ENCODE results near the gene APCDD1.

GRCh38 chr18:10424585-10425307 is 29.7 kb upstream of the APCDD1 start:
- TF ChIP-seq RAD21 (IDR thresholded peaks at IDR 0.05; ENCODE audit: low read depth), result no peak
- TF ChIP-seq CTCF (IDR thresholded peaks at IDR 0.05 in 2 of 3, conservative IDR thresholded peaks at IDR 0.05 in 1 of 3; ENCODE audit: borderline replicate concordance in 1 of 3, insufficient read depth in 1 of 3, low read depth in 2 of 3, low read length in 2 of 3), result no peak
- no peak for TF ChIP-seq EZH2 (IDR thresholded peaks at IDR 0.05)
- no peak for TF ChIP-seq ELF1 (IDR thresholded peaks at IDR 0.05; ENCODE audit: borderline replicate concordance, low read depth)
- TF ChIP-seq ZFX (IDR thresholded peaks at IDR 0.05), result no peak
- no peak for TF ChIP-seq POLR2A (IDR thresholded peaks at IDR 0.05; ENCODE audit: borderline replicate concordance, extremely low read depth, insufficient read depth, insufficient read length)
- no peak for TF ChIP-seq MAX (IDR thresholded peaks at IDR 0.05)
- TF ChIP-seq CEBPB (IDR thresholded peaks at IDR 0.05; ENCODE audit: low read depth), result no peak
- no peak for TF ChIP-seq EGR1 (IDR thresholded peaks at IDR 0.05; ENCODE audit: low read depth)
- TF ChIP-seq POLR2AphosphoS5 (IDR thresholded peaks at IDR 0.05; ENCODE audit: low read depth, low read length), result no peak
- TF ChIP-seq ZBTB33 (IDR thresholded peaks at IDR 0.05; ENCODE audit: extremely low read depth, insufficient replicate concordance, low read length), result no peak
- TF ChIP-seq JUND (IDR thresholded peaks at IDR 0.05), result no peak
- no peak for TF ChIP-seq ZNF274 (IDR thresholded peaks at IDR 0.05; ENCODE audit: low read depth, low read length)
- TF ChIP-seq EZH2phosphoT487 (IDR thresholded peaks at IDR 0.05; ENCODE audit: borderline replicate concordance), result no peak
